ENCODE data around the gene TMEM255B. TPM values are rescaled to one million over a fixed set of nuclear protein-coding genes. Genes with fewer than 3 reads are reported as not detected.

The TMEM255B gene
- total RNA-seq, 1 experiment from 2014 or later = not detected

DNA sequence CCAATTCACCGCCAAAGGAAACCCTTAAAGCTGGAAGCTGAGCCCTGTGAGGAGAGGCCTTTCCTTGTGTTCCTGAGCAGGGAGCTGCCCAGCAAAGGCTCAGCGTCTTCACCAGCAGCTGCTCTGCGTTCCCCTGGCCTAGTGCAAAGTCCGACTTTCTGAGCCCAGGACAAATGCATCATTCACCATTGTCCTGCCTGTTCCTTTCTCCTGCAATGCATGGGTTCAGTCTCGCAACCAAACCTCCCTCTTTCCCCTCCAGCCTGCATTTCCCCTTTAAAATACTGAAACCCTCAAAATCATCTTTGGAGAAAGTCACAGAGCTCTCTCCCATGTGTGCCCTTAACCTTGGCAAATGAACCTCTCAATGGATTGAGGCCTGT is 12.9 kb upstream of the TMEM255B start:
- DNase-seq = no peak
- H3K4me1 Mint-ChIP-seq (ENCODE audit: low read depth, unreplicated experiment) = no peaks in the 10 kb centered on the region
- H3K4me3 Mint-ChIP-seq (ENCODE audit: low read depth, unreplicated experiment) = no peak overlapping the region
- no peaks in the 10 kb centered on the region for H3K9me3 Mint-ChIP-seq (ENCODE audit: low read depth, unreplicated experiment)
- H3K27ac Mint-ChIP-seq (ENCODE audit: unreplicated experiment) = no peak overlapping the region
- no peaks in the 10 kb centered on the region for H3K27me3 Mint-ChIP-seq (ENCODE audit: unreplicated experiment)
- intact Hi-C loops (cut with micrococcal nuclease; ENCODE audit: unreplicated experiment) = no loop called here
- TF ChIP-seq, protein P1, sequence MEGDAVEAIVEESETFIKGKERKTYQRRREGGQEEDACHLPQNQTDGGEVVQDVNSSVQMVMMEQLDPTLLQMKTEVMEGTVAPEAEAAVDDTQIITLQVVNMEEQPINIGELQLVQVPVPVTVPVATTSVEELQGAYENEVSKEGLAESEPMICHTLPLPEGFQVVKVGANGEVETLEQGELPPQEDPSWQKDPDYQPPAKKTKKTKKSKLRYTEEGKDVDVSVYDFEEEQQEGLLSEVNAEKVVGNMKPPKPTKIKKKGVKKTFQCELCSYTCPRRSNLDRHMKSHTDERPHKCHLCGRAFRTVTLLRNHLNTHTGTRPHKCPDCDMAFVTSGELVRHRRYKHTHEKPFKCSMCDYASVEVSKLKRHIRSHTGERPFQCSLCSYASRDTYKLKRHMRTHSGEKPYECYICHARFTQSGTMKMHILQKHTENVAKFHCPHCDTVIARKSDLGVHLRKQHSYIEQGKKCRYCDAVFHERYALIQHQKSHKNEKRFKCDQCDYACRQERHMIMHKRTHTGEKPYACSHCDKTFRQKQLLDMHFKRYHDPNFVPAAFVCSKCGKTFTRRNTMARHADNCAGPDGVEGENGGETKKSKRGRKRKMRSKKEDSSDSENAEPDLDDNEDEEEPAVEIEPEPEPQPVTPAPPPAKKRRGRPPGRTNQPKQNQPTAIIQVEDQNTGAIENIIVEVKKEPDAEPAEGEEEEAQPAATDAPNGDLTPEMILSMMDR (IDR thresholded peaks at IDR 0.05; ENCODE audit: unreplicated experiment) = no peak
- no peaks in the 10 kb centered on the region for H3K36me3 Mint-ChIP-seq (ENCODE audit: insufficient read depth, unreplicated experiment)
- CTCF ChIA-PET = no interaction called here
- no TSS peak for BruUV-seq (replicated peaks)

DNA sequence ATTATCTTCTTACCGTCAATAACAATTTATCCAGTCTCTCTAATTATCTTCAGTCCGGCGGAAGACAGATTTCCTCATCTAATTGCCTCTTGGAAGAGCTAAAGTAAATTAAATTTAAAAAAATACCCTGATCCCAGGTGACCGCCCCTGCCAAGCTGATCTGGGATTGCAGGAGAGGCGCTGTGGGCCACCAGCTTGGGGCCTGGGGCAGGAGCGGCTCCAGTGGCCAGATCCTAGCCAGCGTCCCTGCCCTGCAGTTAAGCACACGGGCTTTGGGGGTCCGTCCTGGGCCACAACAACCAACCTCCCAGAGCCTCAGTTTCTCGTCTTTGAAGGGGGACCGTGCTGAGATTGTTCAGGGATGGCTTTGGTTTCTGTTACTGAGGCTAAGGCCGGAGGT is 12.4 kb upstream of the TMEM255B start:
- no peaks in the 10 kb centered on the region for H3K9me3 Mint-ChIP-seq (ENCODE audit: low read depth, unreplicated experiment)
- no peak overlapping the region for H3K4me3 Mint-ChIP-seq (ENCODE audit: low read depth, unreplicated experiment)
- no TSS peak for BruUV-seq (replicated peaks)
- TF ChIP-seq, protein P1 (IDR thresholded peaks at IDR 0.05; ENCODE audit: unreplicated experiment) = no peak
- intact Hi-C loops (cut with micrococcal nuclease; ENCODE audit: unreplicated experiment) = no loop called here
- DNase-seq = no peak
- CTCF ChIA-PET = no interaction called here
- no peaks in the 10 kb centered on the region for H3K36me3 Mint-ChIP-seq (ENCODE audit: insufficient read depth, unreplicated experiment)
- no peaks in the 10 kb centered on the region for H3K27me3 Mint-ChIP-seq (ENCODE audit: unreplicated experiment)
- no peaks in the 10 kb centered on the region for H3K4me1 Mint-ChIP-seq (ENCODE audit: low read depth, unreplicated experiment)
- no peak overlapping the region for H3K27ac Mint-ChIP-seq (ENCODE audit: unreplicated experiment)

DNA sequence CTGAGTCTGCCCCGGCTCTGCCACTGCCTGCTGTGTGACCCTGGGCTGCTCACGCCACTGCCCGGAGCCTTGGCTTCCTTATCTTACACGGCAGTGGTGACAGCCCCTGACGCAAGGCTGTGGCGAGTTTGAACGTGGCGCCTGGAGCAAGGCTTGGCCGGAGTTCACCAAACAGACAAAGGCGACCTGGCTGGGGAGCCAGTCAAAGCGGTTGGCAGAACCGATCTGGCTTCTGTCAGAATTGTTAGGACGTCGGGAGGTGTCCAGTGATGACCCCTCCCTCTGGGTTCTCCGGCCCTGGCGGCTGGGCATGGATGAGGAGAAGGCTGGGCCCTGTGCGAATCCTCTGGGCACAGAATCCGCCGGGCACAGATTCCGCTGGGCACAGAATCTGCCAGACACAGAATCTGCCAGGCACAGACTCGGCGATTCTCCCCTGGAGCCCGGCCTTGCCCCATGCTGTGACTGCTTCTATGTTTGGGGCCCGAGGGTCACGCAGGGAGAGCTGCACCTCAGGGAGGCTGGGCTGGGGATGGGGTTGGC is 11.7 kb upstream of the TMEM255B start:
- TF ChIP-seq, protein P1 (IDR thresholded peaks at IDR 0.05; ENCODE audit: unreplicated experiment) = no peak
- no peaks in the 10 kb centered on the region for H3K36me3 Mint-ChIP-seq (ENCODE audit: insufficient read depth, unreplicated experiment)
- no peaks in the 10 kb centered on the region for H3K4me1 Mint-ChIP-seq (ENCODE audit: low read depth, unreplicated experiment)
- no peak for DNase-seq
- CTCF ChIA-PET = no interaction called here
- intact Hi-C loops (cut with micrococcal nuclease; ENCODE audit: unreplicated experiment) = no loop called here
- no peaks in the 10 kb centered on the region for H3K27me3 Mint-ChIP-seq (ENCODE audit: unreplicated experiment)
- no peaks in the 10 kb centered on the region for H3K9me3 Mint-ChIP-seq (ENCODE audit: low read depth, unreplicated experiment)
- H3K27ac Mint-ChIP-seq (ENCODE audit: unreplicated experiment) = no peak overlapping the region
- BruUV-seq (replicated peaks) = no TSS peak
- H3K4me3 Mint-ChIP-seq (ENCODE audit: low read depth, unreplicated experiment) = no peak overlapping the region

DNA sequence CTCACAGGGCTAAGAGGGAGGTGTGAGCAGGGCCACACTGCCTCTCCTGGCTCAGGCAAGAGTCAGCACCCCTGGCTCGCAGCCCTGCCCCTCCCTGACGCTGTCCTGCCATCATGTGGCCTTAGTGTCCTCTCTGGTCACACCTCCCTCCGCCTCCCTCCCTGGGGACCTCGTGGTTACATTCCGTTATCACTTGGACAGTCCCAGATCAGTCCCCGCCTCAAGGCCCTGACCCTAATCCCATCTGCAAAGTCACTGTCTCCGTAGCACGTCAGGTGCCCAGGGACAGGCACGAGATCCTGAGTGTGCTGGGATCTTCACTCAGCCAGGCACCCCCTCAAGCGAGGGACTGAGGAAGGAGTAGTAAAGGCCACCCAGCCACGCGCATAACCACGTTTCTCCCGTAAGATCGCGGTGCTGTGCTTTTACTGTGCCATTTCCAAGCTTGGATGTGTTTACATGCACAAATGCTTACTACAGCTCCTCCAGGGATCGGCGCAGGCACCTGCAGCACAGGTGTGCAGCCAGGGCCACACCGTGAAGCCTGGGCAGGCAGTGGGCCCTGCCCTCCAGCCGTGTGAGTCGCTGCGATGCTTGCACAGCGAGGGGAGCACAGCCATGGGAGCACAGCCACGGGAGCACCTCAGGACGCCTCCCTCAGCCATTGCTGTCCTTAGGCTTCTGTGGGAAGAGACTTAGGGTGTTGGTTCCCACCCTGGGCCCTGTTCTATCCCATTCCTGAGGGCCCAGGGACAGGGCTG is 10.7 kb upstream of the TMEM255B start:
- no peaks in the 10 kb centered on the region for H3K36me3 Mint-ChIP-seq (ENCODE audit: insufficient read depth, unreplicated experiment)
- no peaks in the 10 kb centered on the region for H3K9me3 Mint-ChIP-seq (ENCODE audit: low read depth, unreplicated experiment)
- no peak overlapping the region for H3K4me3 Mint-ChIP-seq (ENCODE audit: low read depth, unreplicated experiment)
- CTCF ChIA-PET = no interaction called here
- BruUV-seq (replicated peaks) = no TSS peak
- TF ChIP-seq, protein P1 (IDR thresholded peaks at IDR 0.05; ENCODE audit: unreplicated experiment) = no peak
- H3K27me3 Mint-ChIP-seq (ENCODE audit: unreplicated experiment) = no peaks in the 10 kb centered on the region
- no peak overlapping the region for H3K27ac Mint-ChIP-seq (ENCODE audit: unreplicated experiment)
- intact Hi-C loops (cut with micrococcal nuclease; ENCODE audit: unreplicated experiment) = no loop called here
- DNase-seq = no peak
- no peaks in the 10 kb centered on the region for H3K4me1 Mint-ChIP-seq (ENCODE audit: low read depth, unreplicated experiment)
